Jurkat, Clone E6-1 (cell line): ENCODE measurements around the gene MS4A14.

Source experiments
- DNase-seq: peaks from one replicate; pipeline ENCODE4 v3.0.0-alpha.2; 2011; ENCODE audit warnings: low read depth, low spot score
- H3K4me3 ChIP-seq: 2 replicates; pipeline ENCODE4 v1.5.1; 2011; ENCODE audit warnings: mild to moderate bottlenecking, low read length, control low read depth, moderate library complexity

Gene MS4A14

GRCh38 chr11:60457576-60457975, 61.3 kb downstream of the MS4A14 start:
- DNase-seq, result no peak
- no peak overlapping the region for H3K4me3 ChIP-seq

GRCh38 chr11:60459345-60459744, 63.1 kb downstream of the MS4A14 start:
- no peak for DNase-seq
- H3K4me3 ChIP-seq, result no peak overlapping the region
